IMR-90 (cell line): ENCODE data around the gene TAS2R50. TPM values are rescaled to one million over a fixed set of nuclear protein-coding genes. Genes with fewer than 3 reads are reported as not detected.

ENCODE experiments used
- ATAC-seq: fragments of 200-7000 bp; cut with Tn5 transposase; 2 replicates; pipeline ENCODE4 v1.9.1; 2020; ENCODE audit warnings: low read depth, mild to moderate bottlenecking, moderate library complexity
- BruUV-seq: library from RNA; stranded (reverse); fragments of 400-500 nt; replicated peaks from 2 replicates; lab custom pipeline; 2021; lab: Mats Ljungman, UMichigan
- CTCF ChIA-PET: fragments of 300-600 bp; formaldehyde crosslinking; extraction: SDS; loops from one replicate; lab custom pipeline; 2021; ENCODE audit warnings: antibody characterized with exemption; lab: Yijun Ruan, JAX
- POLR2A ChIA-PET: fragments of 300-600 bp; sonication (Branson Sonifier 250); formaldehyde crosslinking; loops from one replicate; lab custom pipeline; 2022; ENCODE audit warnings: antibody characterized with exemption; ENCODE audit not compliant: unreplicated experiment; lab: Charles Lee
- DNase-seq: peaks from one replicate; pipeline ENCODE4 v3.0.0; 2013
- H2AFZ ChIP-seq: replicated peaks from 2 replicates; pipeline ENCODE3; 2013; ENCODE audit warnings: low read length, mild to moderate bottlenecking; ENCODE audit not compliant: poor library complexity
- H2AK5ac ChIP-seq: 2 replicates; pipeline ENCODE4 v1.6.1; 2013; ENCODE audit warnings: low read depth, low read length, inconsistent platforms
- H2AK9ac ChIP-seq: replicated peaks from 2 replicates; pipeline ENCODE3; 2013; ENCODE audit warnings: mild to moderate bottlenecking, low read depth, low read length, moderate library complexity; ENCODE audit not compliant: poor library complexity
- H2BK120ac ChIP-seq: 2 replicates; pipeline ENCODE4 v1.6.1; 2013; ENCODE audit warnings: low read depth, low read length, inconsistent platforms
- H2BK15ac ChIP-seq: 3 replicates; pipeline ENCODE4 v1.6.1; 2013; ENCODE audit warnings: low read depth, low read length, inconsistent platforms
- H2BK20ac ChIP-seq: 2 replicates; pipeline ENCODE4 v1.6.1; 2013; ENCODE audit warnings: low read depth, mild to moderate bottlenecking, inconsistent platforms, low read length, moderate library complexity
- H2BK5ac ChIP-seq: 2 replicates; pipeline ENCODE4 v1.6.1; 2013; ENCODE audit warnings: mild to moderate bottlenecking, low read depth, low read length, inconsistent platforms; ENCODE audit not compliant: poor library complexity, severe bottlenecking
- H3K14ac ChIP-seq: replicated peaks from 2 replicates; pipeline ENCODE4 v1.6.1; 2013; ENCODE audit warnings: low read depth, low read length, inconsistent platforms
- H3K18ac ChIP-seq: 2 replicates; pipeline ENCODE4 v1.6.1; 2013; ENCODE audit warnings: low read depth, low read length, control low read depth
- H3K23ac ChIP-seq: 2 replicates; pipeline ENCODE4 v1.6.1; 2013; ENCODE audit warnings: low read depth, low read length, inconsistent platforms
- H3K27ac ChIP-seq: 2 replicates; pipeline ENCODE4 v1.5.1; 2013; ENCODE audit warnings: mild to moderate bottlenecking, control low read depth, low read length; ENCODE audit not compliant: insufficient read depth
- H3K27me3 ChIP-seq: 2 replicates; pipeline ENCODE4 v1.6.1; 2013; ENCODE audit warnings: low read length; ENCODE audit not compliant: control insufficient read depth, insufficient read depth
- H3K36me3 ChIP-seq: 2 replicates; pipeline ENCODE4 v1.6.1; 2013; ENCODE audit warnings: low read length, mixed read lengths; ENCODE audit not compliant: control insufficient read depth, insufficient read depth
- H3K4ac ChIP-seq: 2 replicates; pipeline ENCODE4 v1.6.1; 2013; ENCODE audit warnings: low read depth, low read length, inconsistent platforms
- H3K4me1 ChIP-seq: 2 replicates; pipeline ENCODE4 v1.6.1; 2013; ENCODE audit warnings: low read length, mixed read lengths; ENCODE audit not compliant: control insufficient read depth, insufficient read depth
- H3K4me2 ChIP-seq: 2 replicates; pipeline ENCODE4 v1.6.1; 2013; ENCODE audit warnings: low read depth, mild to moderate bottlenecking, control low read depth, low read length, moderate library complexity
- H3K4me3 ChIP-seq: 2 replicates; pipeline ENCODE4 v1.5.1; 2013; ENCODE audit warnings: low read depth, mild to moderate bottlenecking, control low read depth, low read length, moderate library complexity; ENCODE audit not compliant: insufficient read depth
- H3K56ac ChIP-seq: 2 replicates; pipeline ENCODE4 v1.6.1; 2013; ENCODE audit warnings: low read length, inconsistent platforms; ENCODE audit not compliant: insufficient read depth; ENCODE audit errors: extremely low read depth
- H3K79me1 ChIP-seq, 2 experiments: 2 replicates each; pipeline ENCODE4 v1.6.1; 2013; ENCODE audit warnings: low read length in 2 of 2, inconsistent platforms in 1 of 2, low read depth in 1 of 2
- H3K9ac ChIP-seq: 2 replicates; pipeline ENCODE4 v1.6.1; 2013; ENCODE audit warnings: low read depth, low read length, control low read depth
- H3K9me1 ChIP-seq: 2 replicates; pipeline ENCODE4 v1.6.1; 2013; ENCODE audit warnings: low read length, inconsistent platforms; ENCODE audit not compliant: insufficient read depth
- H3K9me3 ChIP-seq: 2 replicates; pipeline ENCODE4 v1.6.1; 2013; ENCODE audit warnings: low read length; ENCODE audit not compliant: control insufficient read depth, insufficient read depth
- H4K20me1 ChIP-seq: 2 replicates; pipeline ENCODE4 v1.6.1; 2013; ENCODE audit warnings: low read length, inconsistent platforms; ENCODE audit not compliant: insufficient read depth
- H4K5ac ChIP-seq: 2 replicates; pipeline ENCODE4 v1.6.1; 2013; ENCODE audit warnings: mild to moderate bottlenecking, low read depth, low read length, control low read depth
- H4K8ac ChIP-seq, 2 experiments: 2 replicates each; pipeline ENCODE4 v1.6.1; 2013; ENCODE audit warnings: low read depth in 2 of 2, low read length in 2 of 2, control low read depth in 1 of 2, inconsistent platforms in 1 of 2
- H4K91ac ChIP-seq: 2 replicates; pipeline ENCODE4 v1.6.1; 2013; ENCODE audit warnings: low read depth, low read length, inconsistent platforms; ENCODE audit not compliant: insufficient read depth
- BHLHE40 ChIP-seq: fragments of 150-350 bp; IDR thresholded peaks from 2 replicates; pipeline ENCODE4 v1.6.1; 2016; ENCODE audit warnings: mild to moderate bottlenecking, low read depth, low read length
- CEBPB ChIP-seq: IDR thresholded peaks from 2 replicates; pipeline ENCODE4 v1.6.1; 2012; ENCODE audit warnings: low read depth, low read length, improper control_type of control experiment
- CHD1 ChIP-seq: IDR thresholded peaks from 2 replicates; pipeline ENCODE4 v1.6.1; 2012; ENCODE audit warnings: low read depth, low read length, improper control_type of control experiment
- CTCF ChIP-seq: conservative IDR thresholded peaks from 2 replicates; pipeline ENCODE4 v1.5.1; 2012; ENCODE audit warnings: mild to moderate bottlenecking, low read depth, low read length, improper control_type of control experiment
- ELK1 ChIP-seq: fragments of 150-350 bp; IDR thresholded peaks from 2 replicates; pipeline ENCODE4 v1.6.1; 2016; ENCODE audit warnings: low read depth, mild to moderate bottlenecking, low read length, moderate library complexity, borderline replicate concordance
- FOS ChIP-seq: fragments of 150-350 bp; IDR thresholded peaks from 2 replicates; pipeline ENCODE4 v1.6.1; 2016; ENCODE audit warnings: low read depth, low read length
- MAFK ChIP-seq: IDR thresholded peaks from 2 replicates; pipeline ENCODE4 v1.6.1; 2012; ENCODE audit warnings: low read depth, low read length, improper control_type of control experiment
- MAZ ChIP-seq: IDR thresholded peaks from 2 replicates; pipeline ENCODE4 v1.6.1; 2012; ENCODE audit warnings: low read depth, mild to moderate bottlenecking, low read length, improper control_type of control experiment, moderate library complexity, borderline replicate concordance
- MXI1 ChIP-seq: IDR thresholded peaks from 2 replicates; pipeline ENCODE4 v1.6.1; 2012; ENCODE audit warnings: low read depth, mild to moderate bottlenecking, low read length, moderate library complexity, borderline replicate concordance
- NFE2L2 ChIP-seq: fragments of 150-350 bp; IDR thresholded peaks from 2 replicates; pipeline ENCODE4 v1.6.1; 2016; ENCODE audit warnings: low read depth, mild to moderate bottlenecking, low read length
- POLR2A ChIP-seq: IDR thresholded peaks from 2 replicates; pipeline ENCODE4 v1.6.1; 2012; ENCODE audit warnings: mild to moderate bottlenecking, low read depth, low read length
- RAD21 ChIP-seq: IDR thresholded peaks from 2 replicates; pipeline ENCODE4 v1.6.1; 2012; ENCODE audit warnings: low read length, improper control_type of control experiment
- RCOR1 ChIP-seq: IDR thresholded peaks from 2 replicates; pipeline ENCODE4 v1.6.1; 2012; ENCODE audit warnings: mild to moderate bottlenecking, low read length, improper control_type of control experiment; ENCODE audit not compliant: insufficient replicate concordance
- RFX5 ChIP-seq: IDR thresholded peaks from 2 replicates; pipeline ENCODE4 v1.8.0; 2012; ENCODE audit warnings: low read depth, mild to moderate bottlenecking, low read length, moderate library complexity
- SMC3 ChIP-seq: fragments of 150-350 bp; IDR thresholded peaks from 2 replicates; pipeline ENCODE4 v1.6.1; 2016; ENCODE audit warnings: low read depth, mild to moderate bottlenecking, antibody characterized with exemption, low read length, moderate library complexity
- USF2 ChIP-seq: fragments of 150-350 bp; IDR thresholded peaks from 2 replicates; pipeline ENCODE4 v1.6.1; 2017; ENCODE audit warnings: mild to moderate bottlenecking, antibody characterized with exemption, low read length, low read depth
- WGBS, 2 experiments: methylation state at CpG; one replicate each; pipeline versions ENCODE4 v1.1.5 to v1.1.7; 2013; ENCODE audit warnings: missing lambda C conversion rate in 2 of 2; ENCODE audit not compliant: insufficient read length in 1 of 2; ENCODE audit errors: extremely low coverage in 2 of 2; 5-methylcytosine and 5-hydroxymethylcytosine counted together
- dilution Hi-C: fragments of 300-500 bp; cut with HindIII; formaldehyde crosslinking; loops from one replicate; pipeline ENCODE4 v1.14.3; 2018; ENCODE audit warnings: low sequenced_read_pairs; ENCODE audit not compliant: unreplicated experiment
- in situ Hi-C: fragments of 300-500 bp; cut with MboI; formaldehyde crosslinking; loops from 3 replicates; pipeline ENCODE4 v1.14.3; 2019; ENCODE audit warnings: low sequenced_read_pairs, inconsistent platforms, mixed read lengths
- intact Hi-C: fragments of 100-400 bp; cut with micrococcal nuclease; formaldehyde crosslinking; loops from 2 replicates; pipeline ENCODE4 v1.10.0; 2022
- polyA plus RNA-seq, 3 experiments: library from polyadenylated mRNA; depleted of rRNA; stranded (reverse); fragments of >200 nt; gene quantifications; 2 replicates each; pipeline ENCODE4 v1.2.3, GENCODE V29; 2012; ENCODE audit warnings: low replicate concordance in 1 of 3
- total RNA-seq: library from RNA; depleted of rRNA; stranded (reverse); fragments of >200 nt; gene quantifications from 2 replicates; pipeline ENCODE4 v1.2.3, GENCODE V29; 2012

Gene TAS2R50
- total and polyA plus RNA-seq, 2 of the 4 experiments (the other 2 are of a cell fraction), result 2.3 TPM; not detected in 1

- in situ Hi-C loops, result no loop called here
- H3K9me3 ChIP-seq, result no peaks in the 10 kb centered on the region
- H3K4ac ChIP-seq, result no peak overlapping the region
- H4K20me1 ChIP-seq, result no peaks in the 10 kb centered on the region
- H3K9me1 ChIP-seq, result peaks cover 4% of the 10 kb centered on the region; the same call in 1 of the 2 replicates
- no CpG with 5 or more reads among the region's 1 CpG for WGBS, 2 experiments
- H3K27ac ChIP-seq, result no peak overlapping the region
- DNase-seq (no peak), ATAC-seq (no peak)
- no peak overlapping the region for H4K91ac ChIP-seq
- no peak overlapping the region for H4K8ac ChIP-seq
- H3K56ac ChIP-seq, result no peak overlapping the region
- H3K27me3 ChIP-seq, result no peaks in the 10 kb centered on the region
- H3K4me1 ChIP-seq, result peaks cover 6% of the 10 kb centered on the region
- H2BK120ac ChIP-seq, result no peak overlapping the region
- H2AK5ac ChIP-seq, result no peak overlapping the region
- H4K5ac ChIP-seq, result no peak overlapping the region
- no peaks in the 10 kb centered on the region for H3K36me3 ChIP-seq
- intact Hi-C loops, result no loop called here
- BruUV-seq, result no TSS peak
- peaks cover 5 to 7% of the 10 kb centered on the region in 2 experiments; a peak in 3 of 4 replicates for H3K79me1 ChIP-seq
- no peak overlapping the region for H2AK9ac ChIP-seq
- no peak overlapping the region for H3K23ac ChIP-seq
- no peak overlapping the region for H3K14ac ChIP-seq
- H3K4me3 ChIP-seq, result no peak overlapping the region
- H3K9ac ChIP-seq, result no peak overlapping the region
- ChIA-PET CTCF (interaction anchor here (0.5 kb wide), 1 partner anchor 1879 kb away, joined by 4 read pairs; no protein-coding TSS in a partner anchor), POLR2A (no interaction called here)
- H2BK20ac ChIP-seq, result no peak overlapping the region
- TF ChIP-seq MAFK, result no peak
- no peak for TF ChIP-seq CTCF
- TF ChIP-seq MXI1, result no peak
- no peak for TF ChIP-seq NFE2L2
- no peak for TF ChIP-seq MAZ
- TF ChIP-seq RCOR1, result no peak
- TF ChIP-seq CHD1, result no peak
- no peak for TF ChIP-seq ELK1
- TF ChIP-seq USF2, result no peak
- no peak for TF ChIP-seq RAD21
- TF ChIP-seq BHLHE40, result no peak
- no peak for TF ChIP-seq POLR2A
- TF ChIP-seq FOS, result no peak
- TF ChIP-seq SMC3, result no peak
- no peak for TF ChIP-seq CEBPB
- no peak for TF ChIP-seq RFX5
- no peak overlapping the region for H2BK5ac ChIP-seq
- H2AFZ ChIP-seq, result no peak overlapping the region
- no peak overlapping the region for H3K18ac ChIP-seq
- dilution Hi-C loops, result no loop called here
- H2BK15ac ChIP-seq, result no peak overlapping the region
- no peak overlapping the region for H3K4me2 ChIP-seq
These were observed 21.2 kb downstream of the TAS2R50 start for GRCh38 chr12:10965476-10965875.
